ENCODE results near the gene SRP54. TPM values are rescaled to one million over a fixed set of nuclear protein-coding genes. Genes with fewer than 3 reads are reported as not detected.

SRP54 gene
- total and polyA plus RNA-seq, 2 of the 13 experiments (the other 11 are each of a cell fraction or from before 2014, with no cell fraction given) = 42.2 to 207 TPM

GRCh38 chr14:35045798-35046047 is 62.9 kb downstream of the SRP54 start (continued):
- TF ChIP-seq DNMT3B (CRISPR knock-in tag; conservative IDR thresholded peaks at IDR 0.05) (peak; percentile 97), RXRA (CRISPR knock-in tag; IDR thresholded peaks at IDR 0.05) (no peak), ATF1 (CRISPR knock-in tag; IDR thresholded peaks at IDR 0.05) (peak; percentile 95; the same call in 1 of the 2 replicates), HMG20A (CRISPR knock-in tag; IDR thresholded peaks at IDR 0.05; ENCODE audit: borderline replicate concordance) (0 out of 2 replicates have a peak, but pooled peaks have one; percentile 21), DZIP1 (CRISPR knock-in tag; IDR thresholded peaks at IDR 0.05) (no peak; the same call in 1 of the 2 replicates), ZNF282 (IDR thresholded peaks at IDR 0.05; ENCODE audit: partially characterized antibody) (no peak), LCORL (IDR thresholded peaks at IDR 0.05) (no peak), LCORL (CRISPR knock-in tag; IDR thresholded peaks at IDR 0.05) (peak; percentile 19; the same call in 1 of the 2 replicates), SETDB1 (CRISPR knock-in tag; IDR thresholded peaks at IDR 0.05; ENCODE audit: borderline replicate concordance) (no peak), TBL1XR1 (IDR thresholded peaks at IDR 0.05; ENCODE audit: borderline replicate concordance, low read length, partially characterized antibody) (peak; percentile 56), MED8 (CRISPR knock-in tag; IDR thresholded peaks at IDR 0.05; ENCODE audit: insufficient replicate concordance) (no peak), U2AF1 (optimal IDR thresholded peaks at IDR 0.05; ENCODE audit: low read depth, low read length) (peak; percentile 81), TCF7 (IDR thresholded peaks at IDR 0.05; ENCODE audit: low read depth) (peak; percentile 40; the same call in 1 of the 2 replicates), ZNF431 (CRISPR knock-in tag; IDR thresholded peaks at IDR 0.05; ENCODE audit: borderline replicate concordance, low read depth) (no peak), RORA (CRISPR knock-in tag; IDR thresholded peaks at IDR 0.05) (0 out of 2 replicates have a peak, but pooled peaks have one; percentile 69), ZNF251 (CRISPR knock-in tag; IDR thresholded peaks at IDR 0.05) (peak; percentile 88; the same call in 1 of the 2 replicates), MAFF (IDR thresholded peaks at IDR 0.05; ENCODE audit: low read depth, low read length) (0 out of 2 replicates have a peak, but pooled peaks have one; percentile 5), ZNF775 (CRISPR knock-in tag; IDR thresholded peaks at IDR 0.05; ENCODE audit: borderline replicate concordance) (0 out of 2 replicates have a peak, but pooled peaks have one; percentile 3), HMGA1 (CRISPR knock-in tag; conservative IDR thresholded peaks at IDR 0.05) (0 out of 2 replicates have a peak, but pooled peaks have one; percentile 48), TRAFD1 (CRISPR knock-in tag; IDR thresholded peaks at IDR 0.05; ENCODE audit: borderline replicate concordance) (no peak)
- TF ChIP-seq, protein P1, sequence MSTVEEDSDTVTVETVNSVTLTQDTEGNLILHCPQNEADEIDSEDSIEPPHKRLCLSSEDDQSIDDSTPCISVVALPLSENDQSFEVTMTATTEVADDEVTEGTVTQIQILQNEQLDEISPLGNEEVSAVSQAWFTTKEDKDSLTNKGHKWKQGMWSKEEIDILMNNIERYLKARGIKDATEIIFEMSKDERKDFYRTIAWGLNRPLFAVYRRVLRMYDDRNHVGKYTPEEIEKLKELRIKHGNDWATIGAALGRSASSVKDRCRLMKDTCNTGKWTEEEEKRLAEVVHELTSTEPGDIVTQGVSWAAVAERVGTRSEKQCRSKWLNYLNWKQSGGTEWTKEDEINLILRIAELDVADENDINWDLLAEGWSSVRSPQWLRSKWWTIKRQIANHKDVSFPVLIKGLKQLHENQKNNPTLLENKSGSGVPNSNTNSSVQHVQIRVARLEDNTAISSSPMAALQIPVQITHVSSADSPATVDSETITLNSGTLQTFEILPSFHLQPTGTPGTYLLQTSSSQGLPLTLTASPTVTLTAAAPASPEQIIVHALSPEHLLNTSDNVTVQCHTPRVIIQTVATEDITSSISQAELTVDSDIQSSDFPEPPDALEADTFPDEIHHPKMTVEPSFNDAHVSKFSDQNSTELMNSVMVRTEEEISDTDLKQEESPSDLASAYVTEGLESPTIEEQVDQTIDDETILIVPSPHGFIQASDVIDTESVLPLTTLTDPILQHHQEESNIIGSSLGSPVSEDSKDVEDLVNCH (CRISPR knock-in tag; IDR thresholded peaks at IDR 0.05) = peak; percentile 5; the same call in 1 of the 2 replicates
- TF ChIP-seq, protein P2, sequence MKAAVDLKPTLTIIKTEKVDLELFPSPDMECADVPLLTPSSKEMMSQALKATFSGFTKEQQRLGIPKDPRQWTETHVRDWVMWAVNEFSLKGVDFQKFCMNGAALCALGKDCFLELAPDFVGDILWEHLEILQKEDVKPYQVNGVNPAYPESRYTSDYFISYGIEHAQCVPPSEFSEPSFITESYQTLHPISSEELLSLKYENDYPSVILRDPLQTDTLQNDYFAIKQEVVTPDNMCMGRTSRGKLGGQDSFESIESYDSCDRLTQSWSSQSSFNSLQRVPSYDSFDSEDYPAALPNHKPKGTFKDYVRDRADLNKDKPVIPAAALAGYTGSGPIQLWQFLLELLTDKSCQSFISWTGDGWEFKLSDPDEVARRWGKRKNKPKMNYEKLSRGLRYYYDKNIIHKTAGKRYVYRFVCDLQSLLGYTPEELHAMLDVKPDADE (CRISPR knock-in tag; IDR thresholded peaks at IDR 0.05) = no peak
